PFSK-1 (cell line): ENCODE measurements around the gene SH2D1B.

ENCODE experiments used
- POLR2AphosphoS5 ChIP-seq: IDR thresholded peaks from 2 replicates; pipeline ENCODE4 v1.6.1; 2012; ENCODE audit warnings: low read depth, mild to moderate bottlenecking, control low read depth, low read length, moderate library complexity
- TF ChIP-seq, protein P1 (sequence below), 2 experiments: IDR thresholded peaks; 2 replicates each; pipeline versions ENCODE4 v1.6.1 to v1.8.0; 2011 to 2012; ENCODE audit warnings: low read depth in 2 of 2, low read length in 2 of 2, control low read depth in 1 of 2, inconsistent platforms in 1 of 2, mild to moderate bottlenecking in 1 of 2, moderate library complexity in 1 of 2; ENCODE audit not compliant: insufficient read depth in 1 of 2

DNA sequence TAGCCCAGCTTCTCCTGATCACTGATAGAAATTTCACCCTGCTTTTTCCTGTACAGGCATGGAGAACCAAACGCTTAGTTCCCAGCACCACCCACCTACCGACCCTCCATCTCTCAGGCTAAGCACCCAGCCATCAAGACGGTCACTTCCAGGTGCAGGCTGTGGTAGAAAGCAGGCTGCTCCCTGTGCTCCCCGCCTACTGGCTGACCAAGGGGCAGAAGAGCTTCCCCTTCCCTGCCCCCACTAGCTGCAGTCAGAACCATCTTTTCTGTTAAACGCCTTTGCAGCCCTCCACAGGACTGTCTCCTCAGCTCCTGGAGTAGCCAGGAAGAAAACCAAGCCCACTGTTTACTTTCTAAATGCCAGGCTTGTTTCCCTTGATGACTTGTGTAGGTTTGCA is 58.2 kb downstream of the SH2D1B start:
- TF ChIP-seq, protein P1, sequence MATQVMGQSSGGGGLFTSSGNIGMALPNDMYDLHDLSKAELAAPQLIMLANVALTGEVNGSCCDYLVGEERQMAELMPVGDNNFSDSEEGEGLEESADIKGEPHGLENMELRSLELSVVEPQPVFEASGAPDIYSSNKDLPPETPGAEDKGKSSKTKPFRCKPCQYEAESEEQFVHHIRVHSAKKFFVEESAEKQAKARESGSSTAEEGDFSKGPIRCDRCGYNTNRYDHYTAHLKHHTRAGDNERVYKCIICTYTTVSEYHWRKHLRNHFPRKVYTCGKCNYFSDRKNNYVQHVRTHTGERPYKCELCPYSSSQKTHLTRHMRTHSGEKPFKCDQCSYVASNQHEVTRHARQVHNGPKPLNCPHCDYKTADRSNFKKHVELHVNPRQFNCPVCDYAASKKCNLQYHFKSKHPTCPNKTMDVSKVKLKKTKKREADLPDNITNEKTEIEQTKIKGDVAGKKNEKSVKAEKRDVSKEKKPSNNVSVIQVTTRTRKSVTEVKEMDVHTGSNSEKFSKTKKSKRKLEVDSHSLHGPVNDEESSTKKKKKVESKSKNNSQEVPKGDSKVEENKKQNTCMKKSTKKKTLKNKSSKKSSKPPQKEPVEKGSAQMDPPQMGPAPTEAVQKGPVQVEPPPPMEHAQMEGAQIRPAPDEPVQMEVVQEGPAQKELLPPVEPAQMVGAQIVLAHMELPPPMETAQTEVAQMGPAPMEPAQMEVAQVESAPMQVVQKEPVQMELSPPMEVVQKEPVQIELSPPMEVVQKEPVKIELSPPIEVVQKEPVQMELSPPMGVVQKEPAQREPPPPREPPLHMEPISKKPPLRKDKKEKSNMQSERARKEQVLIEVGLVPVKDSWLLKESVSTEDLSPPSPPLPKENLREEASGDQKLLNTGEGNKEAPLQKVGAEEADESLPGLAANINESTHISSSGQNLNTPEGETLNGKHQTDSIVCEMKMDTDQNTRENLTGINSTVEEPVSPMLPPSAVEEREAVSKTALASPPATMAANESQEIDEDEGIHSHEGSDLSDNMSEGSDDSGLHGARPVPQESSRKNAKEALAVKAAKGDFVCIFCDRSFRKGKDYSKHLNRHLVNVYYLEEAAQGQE (IDR thresholded peaks at IDR 0.05; ENCODE audit: insufficient read depth in 1 of 2, low read depth in 2 of 2, low read length in 2 of 2), result no peak
- TF ChIP-seq POLR2AphosphoS5, result no peak
